ENCODE results near the gene ABCA4. TPM values are rescaled to one million over a fixed set of nuclear protein-coding genes. Genes with fewer than 3 reads are reported as not detected.

Gene ABCA4
- total and polyA plus RNA-seq, 7 donors: 0.03 to 0.32 (median 0.09) TPM; not detected in 2

DNA sequence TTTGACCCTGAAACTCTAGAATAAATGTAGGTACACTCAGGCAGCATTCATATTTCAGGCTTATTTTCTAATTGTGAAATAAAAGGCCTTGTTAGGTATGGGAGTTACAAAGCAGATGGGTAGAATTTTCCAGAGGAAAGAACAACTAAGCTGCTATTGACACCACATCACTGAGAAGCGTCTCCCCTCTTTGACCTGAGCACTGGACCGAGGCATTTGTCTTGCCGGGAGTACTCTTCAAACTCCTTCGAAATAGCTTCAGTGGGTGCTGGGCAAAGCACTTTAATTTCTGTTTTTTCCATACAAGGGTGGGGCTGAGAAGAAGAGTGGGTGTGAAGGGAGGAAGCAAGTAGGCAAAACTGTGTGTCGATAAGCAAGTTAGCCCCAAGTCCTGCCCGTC, 36.4 kb downstream of the ABCA4 start:
- TF ChIP-seq, protein P1, sequence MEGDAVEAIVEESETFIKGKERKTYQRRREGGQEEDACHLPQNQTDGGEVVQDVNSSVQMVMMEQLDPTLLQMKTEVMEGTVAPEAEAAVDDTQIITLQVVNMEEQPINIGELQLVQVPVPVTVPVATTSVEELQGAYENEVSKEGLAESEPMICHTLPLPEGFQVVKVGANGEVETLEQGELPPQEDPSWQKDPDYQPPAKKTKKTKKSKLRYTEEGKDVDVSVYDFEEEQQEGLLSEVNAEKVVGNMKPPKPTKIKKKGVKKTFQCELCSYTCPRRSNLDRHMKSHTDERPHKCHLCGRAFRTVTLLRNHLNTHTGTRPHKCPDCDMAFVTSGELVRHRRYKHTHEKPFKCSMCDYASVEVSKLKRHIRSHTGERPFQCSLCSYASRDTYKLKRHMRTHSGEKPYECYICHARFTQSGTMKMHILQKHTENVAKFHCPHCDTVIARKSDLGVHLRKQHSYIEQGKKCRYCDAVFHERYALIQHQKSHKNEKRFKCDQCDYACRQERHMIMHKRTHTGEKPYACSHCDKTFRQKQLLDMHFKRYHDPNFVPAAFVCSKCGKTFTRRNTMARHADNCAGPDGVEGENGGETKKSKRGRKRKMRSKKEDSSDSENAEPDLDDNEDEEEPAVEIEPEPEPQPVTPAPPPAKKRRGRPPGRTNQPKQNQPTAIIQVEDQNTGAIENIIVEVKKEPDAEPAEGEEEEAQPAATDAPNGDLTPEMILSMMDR (IDR thresholded peaks at IDR 0.05): no peak
- Histone ChIP-seq H3K9me3 (no peaks in the 10 kb centered on the region), H3K27ac (no peak overlapping the region), H3K27me3 (ENCODE audit: insufficient read depth in 3 of 3, low read length in 2 of 3) (peaks cover 0 to 5% (median 0%) of the 10 kb centered on the region in 3 donors), H3K4me3 (no peak overlapping the region), H3K4me1 (no peaks in the 10 kb centered on the region), H3K36me3 (ENCODE audit: insufficient read depth in 1 of 2, low read depth in 1 of 2) (no peaks in the 10 kb centered on the region)
- no peak for ATAC-seq
- intact Hi-C loops (cut with DNase I): no loop called here
- WGBS, 3 donors: 81 to 90% (median 85%) methylated on average over 6 of the region's 6 CpGs
- DNase-seq: no peak

DNA sequence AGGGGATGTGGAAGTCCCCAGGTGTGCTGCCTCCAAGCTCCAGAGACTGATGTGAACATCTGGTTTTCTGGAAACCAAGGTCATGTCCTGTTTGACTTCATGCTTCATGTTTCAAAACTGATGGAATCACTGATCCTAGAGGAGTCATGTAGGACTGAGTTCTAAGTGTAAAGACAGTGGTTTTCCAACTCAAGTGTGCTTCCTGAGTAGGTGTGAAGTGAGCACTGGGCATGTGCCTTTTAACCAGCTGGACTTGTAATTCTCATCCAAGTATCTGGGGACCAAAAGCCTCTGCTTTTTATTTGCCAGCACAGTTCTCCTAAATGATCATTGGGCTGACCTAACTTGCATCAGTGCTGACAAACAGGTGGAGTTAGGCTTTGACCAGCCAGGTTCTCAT, 36.9 kb downstream of the ABCA4 start:
- ATAC-seq: no peak
- intact Hi-C loops (cut with DNase I): no loop called here
- H3K9me3 ChIP-seq: no peaks in the 10 kb centered on the region
- no peaks in the 10 kb centered on the region for H3K4me1 ChIP-seq
- no peak overlapping the region for H3K27ac ChIP-seq
- DNase-seq: no peak
- no peaks in the 10 kb centered on the region for H3K36me3 ChIP-seq (ENCODE audit: insufficient read depth in 1 of 2, low read depth in 1 of 2)
- no peak overlapping the region for H3K4me3 ChIP-seq
- H3K27me3 ChIP-seq (ENCODE audit: insufficient read depth in 3 of 3, low read length in 2 of 3): peaks cover 0 to 5% (median 0%) of the 10 kb centered on the region in 3 donors
- TF ChIP-seq, protein P1 (IDR thresholded peaks at IDR 0.05): no peak

DNA sequence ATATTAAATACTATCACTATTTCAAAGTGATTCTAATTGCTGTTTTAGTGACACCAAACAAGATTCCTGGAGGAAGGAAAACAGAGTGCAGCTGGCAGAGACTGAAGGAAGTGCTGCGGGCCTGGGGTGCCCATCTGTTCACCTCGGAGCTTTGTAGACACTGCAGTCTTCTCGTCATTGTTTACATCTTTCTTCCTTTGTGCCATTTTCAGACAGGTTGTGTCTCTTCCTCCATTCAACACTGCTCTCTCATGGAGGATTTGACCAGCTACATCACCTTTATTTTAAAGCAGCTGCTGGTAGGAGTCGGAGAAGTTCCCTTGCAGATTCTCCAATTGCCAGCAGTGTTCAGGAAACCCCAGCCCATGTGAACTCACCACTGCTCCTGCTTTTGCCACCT, 37.3 kb downstream of the ABCA4 start:
- TF ChIP-seq, protein P1 (IDR thresholded peaks at IDR 0.05): no peak
- peaks cover 0 to 5% (median 0%) of the 10 kb centered on the region in 3 donors for H3K27me3 ChIP-seq (ENCODE audit: insufficient read depth in 3 of 3, low read length in 2 of 3)
- intact Hi-C loops (cut with DNase I): no loop called here
- H3K27ac ChIP-seq: no peak overlapping the region
- H3K4me1 ChIP-seq: no peaks in the 10 kb centered on the region
- H3K9me3 ChIP-seq: no peaks in the 10 kb centered on the region
- WGBS, 3 donors: 26 to 39% (median 31%) methylated on average over 4 of the region's 4 CpGs
- no peak overlapping the region for H3K4me3 ChIP-seq
- no peaks in the 10 kb centered on the region for H3K36me3 ChIP-seq (ENCODE audit: insufficient read depth in 1 of 2, low read depth in 1 of 2)
- DNase-seq: no peak
- ATAC-seq: no peak

DNA sequence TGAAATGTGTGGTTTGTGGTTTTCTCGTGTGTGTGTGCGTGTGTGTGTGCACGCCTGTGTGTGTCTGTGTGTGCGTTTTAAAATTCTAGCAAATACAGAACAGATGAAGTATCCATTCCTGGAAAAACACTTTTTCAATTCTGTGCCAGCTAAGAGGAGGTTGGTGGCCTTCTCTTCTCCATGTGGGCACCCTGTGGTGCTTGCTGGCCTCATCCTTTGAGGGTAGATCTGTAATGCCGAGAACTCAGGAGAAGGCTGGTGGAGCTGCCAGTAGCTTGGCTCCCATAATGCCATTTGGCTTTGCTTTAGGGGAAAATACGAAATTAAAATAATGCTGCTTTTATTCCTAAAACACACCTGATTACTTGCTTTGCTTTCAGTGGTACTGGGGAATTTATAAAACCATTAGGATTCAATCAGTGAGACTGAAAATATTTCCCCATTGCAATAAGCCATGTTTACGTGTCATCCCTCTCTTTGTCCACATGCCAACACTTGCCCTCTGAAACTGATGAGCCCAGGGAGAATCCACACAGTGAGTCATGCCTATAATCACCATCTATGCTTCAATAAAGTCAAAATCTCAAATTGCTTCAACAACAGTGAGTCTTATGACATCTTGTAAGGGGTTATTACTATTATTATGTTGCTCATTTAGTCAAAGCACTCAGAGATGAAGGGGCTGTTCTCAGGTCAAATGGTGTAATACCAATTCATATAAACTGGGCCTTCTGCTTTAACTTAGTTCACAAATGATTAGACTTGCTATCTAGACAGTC, 39.2 kb downstream of the ABCA4 start:
- DNase-seq: no peak
- no peak for ATAC-seq
- Histone ChIP-seq H3K27me3 (ENCODE audit: insufficient read depth in 3 of 3, low read length in 2 of 3) (peaks cover 0 to 5% (median 0%) of the 10 kb centered on the region in 3 donors), H3K36me3 (ENCODE audit: insufficient read depth in 1 of 2, low read depth in 1 of 2) (no peaks in the 10 kb centered on the region), H3K4me3 (no peak overlapping the region), H3K9me3 (no peaks in the 10 kb centered on the region), H3K27ac (no peak overlapping the region), H3K4me1 (no peaks in the 10 kb centered on the region)
- intact Hi-C loops (cut with DNase I): no loop called here
- 78 to 88% (median 80%) methylated on average over 7 of the region's 7 CpGs for WGBS, 3 donors
- TF ChIP-seq, protein P1 (IDR thresholded peaks at IDR 0.05): no peak

DNA sequence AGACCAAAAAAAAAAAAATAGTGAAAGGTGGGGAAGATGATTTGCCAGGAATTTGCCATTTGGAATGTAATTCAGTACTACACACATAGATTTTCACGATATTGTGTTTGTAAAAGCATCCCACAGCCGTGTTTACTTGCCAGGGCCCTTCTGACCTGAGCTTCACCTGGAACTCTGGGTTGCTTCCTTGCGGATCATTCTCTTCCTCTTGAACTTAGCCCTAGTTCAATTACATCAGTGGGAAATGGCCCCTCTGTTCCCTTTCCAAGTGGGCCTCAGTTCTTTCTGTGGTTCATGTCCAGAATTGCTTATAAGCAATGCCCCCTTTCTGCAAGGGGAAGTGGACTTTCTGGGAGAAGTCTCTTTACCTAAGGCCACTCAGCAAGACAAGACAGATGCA, 41.0 kb downstream of the ABCA4 start:
- Histone ChIP-seq H3K4me1 (no peaks in the 10 kb centered on the region), H3K27ac (no peak overlapping the region), H3K4me3 (no peak overlapping the region), H3K36me3 (ENCODE audit: insufficient read depth in 1 of 2, low read depth in 1 of 2) (no peaks in the 10 kb centered on the region), H3K27me3 (ENCODE audit: insufficient read depth in 3 of 3, low read length in 2 of 3) (no peaks in the 10 kb centered on the region), H3K9me3 (no peaks in the 10 kb centered on the region)
- DNase-seq (no peak), ATAC-seq (no peak)
- TF ChIP-seq, protein P1 (IDR thresholded peaks at IDR 0.05): no peak
- intact Hi-C loops (cut with DNase I): no loop called here
- 75 to 85% (median 81%) methylated on average over 3 of the region's 3 CpGs for WGBS, 3 donors
